NCI-H2107 (cell line): ENCODE measurements around the gene PDZD11.
"Not testable (repeated sequence)": the region's sequence is repeated elsewhere in the genome, so short reads cannot be mapped to it uniquely, and the experiment has no call there.

ENCODE experiments used
- DNase-seq: peaks from one replicate; lab custom pipeline; 2025; lab: John Stamatoyannopoulos, UW

The PDZD11 gene

GRCh38 chrX:70257423-70258288, 32.1 kb downstream of the PDZD11 start:
- DNase-seq: no peak

- no peak for DNase-seq
These were observed 34.3 kb downstream of the PDZD11 start for GRCh38 chrX:70255452-70255851.

- DNase-seq: no peak
These were observed 34.8 kb downstream of the PDZD11 start for GRCh38 chrX:70254909-70255308.

- no peak for DNase-seq
These were observed 35.7 kb downstream of the PDZD11 start for GRCh38 chrX:70254063-70254400.

- DNase-seq: no peak
These were observed 36.2 kb downstream of the PDZD11 start for GRCh38 chrX:70253377-70254062.

- DNase-seq: no peak
These were observed 37.2 kb downstream of the PDZD11 start for GRCh38 chrX:70252491-70252890.

GRCh38 chrX:70247252-70247651, 42.5 kb downstream of the PDZD11 start:
- DNase-seq: no peak

- DNase-seq: no peak
These were observed 44.8 kb downstream of the PDZD11 start for GRCh38 chrX:70244881-70245280.

- DNase-seq: not testable (repeated sequence)
These were observed 46.1 kb downstream of the PDZD11 start for GRCh38 chrX:70243601-70244000.

- no peak for DNase-seq
These were observed 48.2 kb downstream of the PDZD11 start for GRCh38 chrX:70241501-70241900.

GRCh38 chrX:70240751-70241150, 49.0 kb downstream of the PDZD11 start:
- DNase-seq: no peak
